ENCODE results near the gene ZC3H6. TPM values are rescaled to one million over a fixed set of nuclear protein-coding genes. Genes with fewer than 3 reads are reported as not detected.
"Not testable (repeated sequence)": the region's sequence is repeated elsewhere in the genome, so short reads cannot be mapped to it uniquely, and the experiment has no call there.

The ZC3H6 gene
- total RNA-seq, 4 donors from 2014 or later: 3.6 to 24.0 (median 6.8) TPM

GRCh38 chr2:112342067-112342550, 66.7 kb downstream of the ZC3H6 start:
- ATAC-seq (ENCODE audit: low FRiP score) (no peak), DNase-seq (ENCODE audit: low spot score) (no peak)
- TF ChIP-seq CTCF (IDR thresholded peaks at IDR 0.05): no peak

GRCh38 chr2:112343827-112344585, 68.6 kb downstream of the ZC3H6 start:
- TF ChIP-seq CTCF (IDR thresholded peaks at IDR 0.05): no peak
- no peak for DNase-seq (ENCODE audit: low spot score)

GRCh38 chr2:112345030-112346027, 69.9 kb downstream of the ZC3H6 start:
- ATAC-seq (ENCODE audit: low FRiP score): no peak
- no peak for DNase-seq (ENCODE audit: low spot score)
- no peak for TF ChIP-seq CTCF (IDR thresholded peaks at IDR 0.05)

More at GRCh38 chr2:112343827-112344585, 68.6 kb downstream of the ZC3H6 start:
- no peak for ATAC-seq (ENCODE audit: low FRiP score)

GRCh38 chr2:112352292-112352691, 76.9 kb downstream of the ZC3H6 start:
- ATAC-seq (ENCODE audit: low FRiP score); DNase-seq (ENCODE audit: low spot score): not testable (repeated sequence)

- ATAC-seq (ENCODE audit: low FRiP score); DNase-seq (ENCODE audit: low spot score): not testable (repeated sequence)
Observed at GRCh38 chr2:112352809-112353603, 77.6 kb downstream of the ZC3H6 start.

- not testable (repeated sequence) for DNase-seq (ENCODE audit: low spot score); ATAC-seq (ENCODE audit: low FRiP score)
Observed at GRCh38 chr2:112354335-112354734, 78.9 kb downstream of the ZC3H6 start.

GRCh38 chr2:112360055-112360454, 84.7 kb downstream of the ZC3H6 start:
- not testable (repeated sequence) for ATAC-seq (ENCODE audit: low FRiP score); DNase-seq (ENCODE audit: low spot score)

Small RNA genes lying within 50 kb of the gene (small RNA-seq; reads per million reads assigned to genes)
- gene AC115115.1: not detected

Other genes with a start within 250 kb of the ZC3H6 start
- gene TMEM87B, start 220.3 kb upstream of the ZC3H6 start, total RNA-seq: 10 to 100 TPM; 18.6 to 24.6 (median 22.6) TPM
- 1 to 10 TPM in 3 of 4 donors, under 1 TPM in 1; 0.44 to 9.5 (median 7.2) TPM for gene FBLN7, start 137.2 kb upstream of the ZC3H6 start, total RNA-seq
- 10 to 100 TPM; 13.0 to 29.5 (median 22.2) TPM for gene ZC3H8, start 20.6 kb upstream of the ZC3H6 start, total RNA-seq
- gene RGPD8, start 158.0 kb downstream of the ZC3H6 start, total RNA-seq: 10 to 100 TPM; 23.9 to 33.7 (median 27.0) TPM
- gene TTL, start 206.6 kb downstream of the ZC3H6 start, total RNA-seq: 10 to 100 TPM; 26.9 to 43.1 (median 31.1) TPM